NCI-H1436 treated with DMSO at 0.1 percent for 48 hours (cell line): ENCODE data around the gene ARID1B.

Source experiments
- DNase-seq: peaks from one replicate; lab custom pipeline; 2025; lab: John Stamatoyannopoulos, UW

ARID1B gene

DNA sequence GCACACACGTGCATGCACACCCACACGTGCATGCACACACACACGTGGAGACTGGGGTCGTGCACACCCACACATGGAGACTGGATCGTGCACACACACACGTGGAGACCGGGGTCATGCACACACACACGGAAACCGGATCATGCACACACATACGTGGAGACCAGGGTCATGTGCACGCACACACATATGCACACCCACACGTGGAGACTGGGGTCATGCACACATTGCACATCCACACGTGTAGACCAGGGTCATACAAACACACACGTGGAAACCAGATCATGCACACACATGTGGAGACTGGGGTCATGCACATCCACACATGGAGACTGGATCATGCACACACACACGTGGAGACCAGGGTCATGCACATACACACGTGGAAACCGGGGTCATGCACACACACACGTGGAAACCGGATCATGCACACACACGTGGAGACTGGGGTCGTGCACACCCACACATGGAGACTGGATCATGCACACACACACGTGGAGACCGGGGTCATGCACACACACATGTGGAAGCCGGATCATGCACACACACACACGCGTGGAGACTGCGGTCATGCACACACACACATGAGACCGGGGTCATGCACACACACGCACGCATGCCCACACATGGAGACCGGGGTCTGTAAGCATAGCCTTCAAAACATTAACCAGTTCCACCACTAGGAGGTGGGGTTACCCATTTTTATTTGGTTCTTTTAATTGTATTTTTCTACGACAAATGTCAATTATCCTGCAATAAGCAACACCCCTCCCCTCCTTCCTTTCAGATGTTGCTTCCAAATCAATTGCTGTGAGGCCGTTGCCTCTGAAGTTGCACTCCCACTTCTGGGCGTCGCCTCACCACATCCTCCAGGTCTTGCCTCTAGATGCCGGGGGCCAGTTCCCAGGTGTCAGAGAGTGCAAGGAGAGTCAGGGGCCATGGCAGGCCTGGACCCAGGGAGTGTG is 450.3 kb downstream of the ARID1B start:
- peak; percentile 42 for DNase-seq

- peak; percentile 88 for DNase-seq
Measured at GRCh38 chr6:157228426-157229131, 451.4 kb downstream of the ARID1B start.

- DNase-seq, result no peak
Measured at GRCh38 chr6:157229132-157229618, 452.0 kb downstream of the ARID1B start.

GRCh38 chr6:157229713-157230112 is 452.5 kb downstream of the ARID1B start:
- DNase-seq, result peak; percentile 93

DNA sequence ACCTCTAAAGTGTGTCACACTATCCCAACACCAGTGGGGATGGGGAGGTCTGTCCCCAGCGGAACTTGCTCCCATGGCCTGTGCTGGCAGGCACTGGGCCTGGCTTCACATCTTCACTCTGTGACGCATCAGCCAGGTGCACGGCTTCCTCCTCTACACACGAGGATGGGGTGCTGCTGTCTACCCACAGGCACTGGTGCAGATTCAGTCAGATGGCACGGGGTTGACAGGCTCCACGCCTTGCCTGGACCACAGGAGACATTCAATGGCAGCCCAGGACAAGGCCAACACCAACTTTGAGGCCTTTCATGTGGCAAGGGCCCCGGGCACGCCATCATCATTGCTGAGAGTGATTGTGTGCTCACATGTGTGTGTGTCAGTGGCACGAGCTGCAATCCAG is 453.7 kb downstream of the ARID1B start:
- DNase-seq, result no peak

DNA sequence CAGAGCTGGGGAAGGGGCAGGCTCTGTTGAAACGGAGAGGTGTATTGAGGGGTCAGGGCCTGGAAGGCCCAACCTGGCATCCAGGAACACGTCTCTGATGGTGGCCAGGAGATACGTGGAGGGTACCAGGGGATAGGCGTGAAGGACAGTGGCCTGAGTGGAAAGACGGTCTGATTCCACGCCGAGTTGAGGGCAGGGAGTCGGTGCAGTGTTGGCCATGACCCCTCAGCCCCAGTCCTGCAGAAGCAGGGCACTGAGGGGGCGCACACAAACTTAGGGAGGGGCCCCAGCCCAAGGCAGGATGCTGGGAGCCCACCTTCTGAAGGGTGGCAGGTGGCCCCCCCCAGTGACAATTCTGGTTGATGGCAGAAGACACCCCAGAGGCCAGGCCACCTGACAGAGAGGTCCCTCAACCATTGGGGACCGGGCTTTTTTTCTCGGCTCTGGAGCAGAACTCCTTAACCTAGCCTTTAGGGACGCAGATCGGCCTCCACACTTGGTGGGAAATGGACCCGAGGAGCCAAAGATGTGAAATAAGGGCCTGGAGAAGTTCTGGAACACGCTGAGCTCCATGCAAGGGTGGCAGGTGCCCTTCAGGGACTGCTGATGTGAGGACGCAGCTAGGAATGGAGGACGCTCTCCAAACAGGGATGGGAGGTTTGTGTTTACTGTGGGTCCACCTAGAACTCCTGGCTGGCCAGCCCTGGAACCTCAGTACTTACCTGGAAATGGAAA is 455.1 kb downstream of the ARID1B start:
- DNase-seq, result no peak

GRCh38 chr6:157233156-157233555 is 456.0 kb downstream of the ARID1B start:
- DNase-seq, result no peak

DNA sequence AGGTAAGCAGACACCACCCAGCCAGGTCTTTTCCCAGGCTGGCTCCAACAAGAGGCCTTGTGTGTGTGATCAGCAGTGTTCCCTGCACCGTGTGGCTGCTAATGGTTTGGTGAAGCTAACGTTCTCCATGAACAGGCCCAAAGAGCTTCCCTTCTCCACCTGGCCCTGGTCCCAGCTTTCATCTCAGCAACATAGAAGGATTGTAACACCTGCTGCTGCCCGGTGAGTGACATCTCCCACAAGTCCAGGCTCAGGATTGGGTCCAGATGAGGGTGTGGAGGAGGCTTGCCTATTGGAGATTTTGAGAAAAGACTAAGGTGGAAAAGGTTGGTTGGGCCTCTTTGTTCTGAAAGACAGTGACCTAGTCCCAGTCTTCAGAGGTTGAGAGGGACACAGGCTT is 456.5 kb downstream of the ARID1B start:
- DNase-seq, result no peak

GRCh38 chr6:157235600-157236039 is 458.4 kb downstream of the ARID1B start:
- no peak for DNase-seq

GRCh38 chr6:157236040-157236725 is 459.0 kb downstream of the ARID1B start:
- DNase-seq, result no peak

DNA sequence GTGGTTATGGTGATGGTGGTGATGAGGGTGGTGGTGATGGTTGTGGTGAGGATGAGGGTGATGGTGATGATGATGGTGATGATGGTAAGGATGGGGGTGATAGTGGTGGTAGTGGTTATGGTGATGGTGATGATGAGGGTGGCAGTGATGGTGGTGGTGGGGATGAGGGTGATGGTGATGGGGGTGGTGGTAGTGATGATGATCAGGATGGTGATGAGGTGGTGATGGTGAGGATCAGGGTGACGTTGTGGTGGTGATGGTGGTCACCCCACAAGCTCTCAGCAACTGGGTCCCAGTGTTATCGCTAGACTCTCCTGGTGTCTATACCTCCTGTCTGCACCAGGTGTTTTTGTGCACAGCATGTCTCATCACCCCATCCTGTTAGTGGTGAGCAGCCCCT is 461.2 kb downstream of the ARID1B start:
- no peak for DNase-seq

DNA sequence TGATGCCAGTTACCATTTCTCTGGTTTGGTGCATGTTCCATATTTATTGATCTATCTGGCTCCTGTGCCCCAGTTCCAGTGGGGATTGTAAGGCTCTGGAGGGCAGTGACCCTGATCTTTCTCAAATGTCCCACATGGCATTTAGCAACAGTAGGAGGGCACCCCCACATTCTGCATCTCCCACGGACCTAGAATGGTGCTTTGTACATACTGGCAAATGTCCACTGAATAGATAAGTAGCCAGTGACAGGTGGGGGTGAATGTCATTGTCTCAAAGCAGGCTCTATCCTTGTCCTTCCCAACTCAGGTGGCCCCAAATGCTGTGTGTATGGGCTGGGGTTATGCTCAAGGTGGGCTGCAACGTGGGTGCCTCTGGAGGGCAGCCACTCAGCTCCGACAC is 462.0 kb downstream of the ARID1B start:
- no peak for DNase-seq

DNA sequence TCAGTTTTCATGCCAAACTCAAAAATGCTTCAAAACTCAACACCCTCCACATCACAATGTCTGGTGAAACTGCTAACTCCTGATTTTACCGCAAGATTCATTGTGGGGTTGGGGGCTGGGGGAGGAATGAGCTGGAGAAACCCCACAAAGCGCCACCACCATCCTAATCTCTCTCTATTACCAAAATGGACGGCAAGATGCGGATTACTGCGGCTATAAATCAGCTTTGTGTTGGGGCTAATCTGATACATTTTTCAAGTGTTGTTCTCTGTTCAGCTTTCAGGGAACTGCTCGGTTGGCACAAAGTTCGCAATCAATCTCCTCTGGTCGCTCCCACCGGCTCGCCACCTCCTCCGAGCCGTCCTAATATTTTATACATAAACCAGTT is 462.5 kb downstream of the ARID1B start:
- no peak for DNase-seq

- no peak for DNase-seq
Measured at GRCh38 chr6:157240059-157240959, 463.1 kb downstream of the ARID1B start.

- no peak for DNase-seq
Measured at GRCh38 chr6:157240960-157241311, 463.8 kb downstream of the ARID1B start.

DNA sequence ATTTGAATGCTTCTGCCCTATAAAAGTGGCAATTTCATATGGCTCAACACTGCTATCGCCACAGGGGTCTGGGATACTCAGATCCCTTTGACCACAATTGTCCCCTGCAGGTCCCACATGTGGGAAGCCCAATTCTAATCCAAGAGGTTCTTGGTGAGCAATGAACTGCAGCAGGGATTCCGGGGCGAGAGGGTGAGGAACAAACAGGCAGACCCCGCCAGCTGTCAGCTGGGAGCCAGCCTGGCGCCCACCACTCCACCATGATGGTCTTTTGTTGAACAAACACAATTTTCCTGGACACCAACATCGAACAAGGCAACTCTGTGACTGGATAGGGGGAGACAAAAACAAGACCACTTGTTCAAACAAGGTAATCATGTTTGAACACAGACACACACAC is 465.6 kb downstream of the ARID1B start:
- DNase-seq, result no peak

- no peak for DNase-seq
Measured at GRCh38 chr6:157244175-157244574, 467.0 kb downstream of the ARID1B start.

- DNase-seq, result no peak
Measured at GRCh38 chr6:157244780-157245179, 467.6 kb downstream of the ARID1B start.

- DNase-seq, result no peak
Measured at GRCh38 chr6:157245436-157245835, 468.3 kb downstream of the ARID1B start.

DNA sequence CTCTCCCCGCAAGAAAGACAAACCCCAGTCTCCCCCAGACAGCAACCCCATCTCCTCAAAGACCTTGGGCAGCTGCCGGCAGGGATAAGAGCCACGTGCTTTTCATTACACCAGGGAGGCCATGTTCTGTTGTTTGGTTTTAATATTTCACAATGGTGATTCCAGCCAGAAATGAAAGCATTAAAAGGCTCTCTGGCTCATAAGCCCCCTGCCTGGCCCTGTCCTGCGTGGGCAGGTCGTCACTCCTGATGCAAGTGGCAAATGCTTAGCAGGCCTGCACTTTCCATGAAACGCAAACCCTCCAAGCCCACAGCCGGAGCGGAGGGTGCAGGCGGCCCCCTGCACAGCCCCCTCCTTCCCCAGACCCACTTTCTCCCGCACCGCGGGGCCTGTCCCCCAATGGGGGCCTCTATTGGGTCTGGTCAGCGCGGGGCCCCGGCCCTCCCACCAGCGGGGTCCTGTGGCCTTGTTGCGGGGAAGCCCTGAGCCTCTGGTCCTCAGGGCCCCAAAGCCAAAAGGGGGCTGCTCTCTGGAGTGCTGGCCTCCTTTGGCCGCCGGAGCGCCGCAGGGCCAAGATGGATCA is 469.0 kb downstream of the ARID1B start:
- DNase-seq, result no peak
